ENCODE results near the gene ANO10. TPM values are rescaled to one million over a fixed set of nuclear protein-coding genes. Genes with fewer than 3 reads are reported as not detected.

ANO10 gene
- total RNA-seq, 1 experiment from 2014 or later: 26.6 TPM

DNA sequence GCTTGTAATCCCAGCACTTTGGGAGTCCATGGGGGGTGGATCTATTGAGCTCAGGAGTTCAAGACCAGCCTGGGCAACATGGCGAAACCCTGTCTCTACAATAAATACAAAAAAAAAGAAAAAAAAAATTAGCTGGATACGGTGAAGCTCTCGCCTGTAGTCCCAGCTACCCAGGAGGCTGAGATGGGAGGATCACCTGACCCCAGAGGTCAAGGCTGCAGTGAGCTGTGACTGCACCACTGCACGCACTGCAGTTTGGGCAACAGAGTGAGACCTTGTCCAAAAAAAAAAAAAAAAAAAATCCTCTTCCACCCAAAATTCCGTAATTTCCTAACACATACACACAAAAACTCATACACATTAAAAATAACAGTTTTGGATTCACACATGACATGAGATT, 2.2 kb downstream of the ANO10 start:
- Histone ChIP-seq H3K36me3 (ENCODE audit: control insufficient read depth, insufficient read depth, low read length) (no peaks in the 10 kb centered on the region; the same call in 1 of the 2 replicates), H3K27me3 (ENCODE audit: control insufficient read depth, insufficient read depth, low read length) (no peaks in the 10 kb centered on the region), H3K4me1 (ENCODE audit: control insufficient read depth, insufficient read depth, low read length) (peaks cover 3% of the 10 kb centered on the region; the same call in 1 of the 2 replicates), H3K27ac (ENCODE audit: low read length) (no peak overlapping the region), H3K9me3 (ENCODE audit: control insufficient read depth, insufficient read depth, low read depth, low read length) (no peaks in the 10 kb centered on the region), H3K4me3 (ENCODE audit: low read depth in 2 of 2, low read length in 2 of 2) (no peak overlapping the region)
- ATAC-seq (no peak), DNase-seq (ENCODE audit: low read depth, low spot score) (no peak)
- ChIA-PET POLR2A (no interaction called here), CTCF (no interaction called here)
- TF ChIP-seq SIN3A (IDR thresholded peaks at IDR 0.05; ENCODE audit: borderline replicate concordance, insufficient read depth, low read depth, low read length): no peak
- TF ChIP-seq POLR2AphosphoS5 (IDR thresholded peaks at IDR 0.05; ENCODE audit: low read depth, low read length): no peak
- no peak for TF ChIP-seq TCF7L2 (IDR thresholded peaks at IDR 0.05; ENCODE audit: low read depth, low read length)
- TF ChIP-seq, protein P1, sequence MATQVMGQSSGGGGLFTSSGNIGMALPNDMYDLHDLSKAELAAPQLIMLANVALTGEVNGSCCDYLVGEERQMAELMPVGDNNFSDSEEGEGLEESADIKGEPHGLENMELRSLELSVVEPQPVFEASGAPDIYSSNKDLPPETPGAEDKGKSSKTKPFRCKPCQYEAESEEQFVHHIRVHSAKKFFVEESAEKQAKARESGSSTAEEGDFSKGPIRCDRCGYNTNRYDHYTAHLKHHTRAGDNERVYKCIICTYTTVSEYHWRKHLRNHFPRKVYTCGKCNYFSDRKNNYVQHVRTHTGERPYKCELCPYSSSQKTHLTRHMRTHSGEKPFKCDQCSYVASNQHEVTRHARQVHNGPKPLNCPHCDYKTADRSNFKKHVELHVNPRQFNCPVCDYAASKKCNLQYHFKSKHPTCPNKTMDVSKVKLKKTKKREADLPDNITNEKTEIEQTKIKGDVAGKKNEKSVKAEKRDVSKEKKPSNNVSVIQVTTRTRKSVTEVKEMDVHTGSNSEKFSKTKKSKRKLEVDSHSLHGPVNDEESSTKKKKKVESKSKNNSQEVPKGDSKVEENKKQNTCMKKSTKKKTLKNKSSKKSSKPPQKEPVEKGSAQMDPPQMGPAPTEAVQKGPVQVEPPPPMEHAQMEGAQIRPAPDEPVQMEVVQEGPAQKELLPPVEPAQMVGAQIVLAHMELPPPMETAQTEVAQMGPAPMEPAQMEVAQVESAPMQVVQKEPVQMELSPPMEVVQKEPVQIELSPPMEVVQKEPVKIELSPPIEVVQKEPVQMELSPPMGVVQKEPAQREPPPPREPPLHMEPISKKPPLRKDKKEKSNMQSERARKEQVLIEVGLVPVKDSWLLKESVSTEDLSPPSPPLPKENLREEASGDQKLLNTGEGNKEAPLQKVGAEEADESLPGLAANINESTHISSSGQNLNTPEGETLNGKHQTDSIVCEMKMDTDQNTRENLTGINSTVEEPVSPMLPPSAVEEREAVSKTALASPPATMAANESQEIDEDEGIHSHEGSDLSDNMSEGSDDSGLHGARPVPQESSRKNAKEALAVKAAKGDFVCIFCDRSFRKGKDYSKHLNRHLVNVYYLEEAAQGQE (IDR thresholded peaks at IDR 0.05; ENCODE audit: insufficient read depth in 1 of 2, low read depth in 2 of 2, low read length in 1 of 2): no peak
- TF ChIP-seq, protein P2, sequence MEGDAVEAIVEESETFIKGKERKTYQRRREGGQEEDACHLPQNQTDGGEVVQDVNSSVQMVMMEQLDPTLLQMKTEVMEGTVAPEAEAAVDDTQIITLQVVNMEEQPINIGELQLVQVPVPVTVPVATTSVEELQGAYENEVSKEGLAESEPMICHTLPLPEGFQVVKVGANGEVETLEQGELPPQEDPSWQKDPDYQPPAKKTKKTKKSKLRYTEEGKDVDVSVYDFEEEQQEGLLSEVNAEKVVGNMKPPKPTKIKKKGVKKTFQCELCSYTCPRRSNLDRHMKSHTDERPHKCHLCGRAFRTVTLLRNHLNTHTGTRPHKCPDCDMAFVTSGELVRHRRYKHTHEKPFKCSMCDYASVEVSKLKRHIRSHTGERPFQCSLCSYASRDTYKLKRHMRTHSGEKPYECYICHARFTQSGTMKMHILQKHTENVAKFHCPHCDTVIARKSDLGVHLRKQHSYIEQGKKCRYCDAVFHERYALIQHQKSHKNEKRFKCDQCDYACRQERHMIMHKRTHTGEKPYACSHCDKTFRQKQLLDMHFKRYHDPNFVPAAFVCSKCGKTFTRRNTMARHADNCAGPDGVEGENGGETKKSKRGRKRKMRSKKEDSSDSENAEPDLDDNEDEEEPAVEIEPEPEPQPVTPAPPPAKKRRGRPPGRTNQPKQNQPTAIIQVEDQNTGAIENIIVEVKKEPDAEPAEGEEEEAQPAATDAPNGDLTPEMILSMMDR (IDR thresholded peaks at IDR 0.05): no peak
- intact Hi-C loops (cut with micrococcal nuclease; ENCODE audit: unreplicated experiment) (no loop called here), in situ Hi-C loops (cut with HindIII; ENCODE audit: low pct_unique_long_range_greater_than_20kb, low sequenced_read_pairs) (no loop called here)
- no TSS peak for BruUV-seq (replicated peaks)

DNA sequence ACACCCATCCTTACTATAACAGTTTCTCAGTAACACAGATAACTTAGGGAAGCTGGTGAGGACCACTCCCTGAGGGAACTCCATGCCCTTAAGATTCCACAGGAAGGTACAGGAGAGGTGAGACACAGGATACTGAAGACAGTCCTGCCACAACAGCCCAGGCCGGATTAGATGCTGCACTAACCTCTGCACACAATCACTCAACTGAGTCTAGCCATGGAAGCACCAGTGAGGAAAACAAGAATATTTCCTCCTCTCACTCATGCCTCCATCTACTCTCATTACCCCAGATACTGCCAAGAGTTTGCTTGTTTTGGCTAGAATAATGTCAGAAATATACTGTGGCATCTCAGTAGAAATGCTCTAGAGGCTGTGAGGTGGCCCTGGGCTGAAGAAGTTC, 3.7 kb downstream of the ANO10 start:
- Histone ChIP-seq H3K9me3 (ENCODE audit: control insufficient read depth, insufficient read depth, low read depth, low read length) (no peaks in the 10 kb centered on the region), H3K36me3 (ENCODE audit: control insufficient read depth, insufficient read depth, low read length) (no peaks in the 10 kb centered on the region; the same call in 1 of the 2 replicates), H3K4me3 (ENCODE audit: low read depth in 2 of 2, low read length in 2 of 2) (no peak overlapping the region), H3K4me1 (ENCODE audit: control insufficient read depth, insufficient read depth, low read length) (peaks cover 3% of the 10 kb centered on the region; the same call in 1 of the 2 replicates), H3K27ac (ENCODE audit: low read length) (no peak overlapping the region), H3K27me3 (ENCODE audit: control insufficient read depth, insufficient read depth, low read length) (no peaks in the 10 kb centered on the region)
- intact Hi-C loops (cut with micrococcal nuclease; ENCODE audit: unreplicated experiment): no loop called here
- DNase-seq (ENCODE audit: low read depth, low spot score) (no peak), ATAC-seq (no peak)
- no peak for TF ChIP-seq TCF7L2 (IDR thresholded peaks at IDR 0.05; ENCODE audit: low read depth, low read length)
- no peak for TF ChIP-seq SIN3A (IDR thresholded peaks at IDR 0.05; ENCODE audit: borderline replicate concordance, insufficient read depth, low read depth, low read length)
- TF ChIP-seq, protein P2 (IDR thresholded peaks at IDR 0.05): no peak
- TF ChIP-seq, protein P1 (IDR thresholded peaks at IDR 0.05; ENCODE audit: insufficient read depth in 1 of 2, low read depth in 2 of 2, low read length in 1 of 2): no peak
- no peak for TF ChIP-seq POLR2AphosphoS5 (IDR thresholded peaks at IDR 0.05; ENCODE audit: low read depth, low read length)
- ChIA-PET POLR2A (no interaction called here), CTCF (no interaction called here)
- no TSS peak for BruUV-seq (replicated peaks)
- in situ Hi-C loops (cut with HindIII; ENCODE audit: low pct_unique_long_range_greater_than_20kb, low sequenced_read_pairs): no loop called here

Data from Panc1 (cell line).